SKM-1 (cell line): ENCODE results near the gene EFCAB12.

Source experiments
- DNase-seq: peaks from one replicate; lab custom pipeline; 2025; ENCODE audit not compliant: unreplicated experiment; lab: John Stamatoyannopoulos, UW

The EFCAB12 gene

GRCh38 chr3:129428376-129429079, at the start of gene EFCAB12:
Gene EFCAB12 (minus strand): TSS chr3:129428636. CDS start chr3:129428488, 148 bp downstream.
- no peak for DNase-seq

GRCh38 chr3:129476586-129476985, 48.1 kb upstream of the EFCAB12 start:
- no peak for DNase-seq

- no peak for DNase-seq
These were observed 47.4 kb upstream of the EFCAB12 start for GRCh38 chr3:129475863-129476262.

- DNase-seq = no peak
These were observed 46.8 kb upstream of the EFCAB12 start for GRCh38 chr3:129474984-129475804.

GRCh38 chr3:129473769-129474152, 45.3 kb upstream of the EFCAB12 start:
- no peak for DNase-seq

GRCh38 chr3:129473067-129473768, 44.8 kb upstream of the EFCAB12 start:
- no peak for DNase-seq

- DNase-seq = no peak
These were observed 42.4 kb upstream of the EFCAB12 start for GRCh38 chr3:129470861-129471260.

GRCh38 chr3:129469026-129469425, 40.6 kb upstream of the EFCAB12 start:
- DNase-seq = no peak

- DNase-seq = no peak
These were observed 39.5 kb upstream of the EFCAB12 start for GRCh38 chr3:129467932-129468331.

- no peak for DNase-seq
These were observed 35.3 kb upstream of the EFCAB12 start for GRCh38 chr3:129463716-129464115.

- DNase-seq = no peak
These were observed 34.7 kb upstream of the EFCAB12 start for GRCh38 chr3:129463094-129463493.

- DNase-seq = no peak
These were observed 34.0 kb upstream of the EFCAB12 start for GRCh38 chr3:129462361-129462968.

- no peak for DNase-seq
These were observed 33.2 kb upstream of the EFCAB12 start for GRCh38 chr3:129461461-129462146.

GRCh38 chr3:129461022-129461421, 32.6 kb upstream of the EFCAB12 start:
- DNase-seq = no peak

- DNase-seq = no peak
These were observed 32.1 kb upstream of the EFCAB12 start for GRCh38 chr3:129460572-129460971.

- DNase-seq = no peak
These were observed 31.7 kb upstream of the EFCAB12 start for GRCh38 chr3:129460155-129460554.

GRCh38 chr3:129453732-129454131, 25.3 kb upstream of the EFCAB12 start:
- no peak for DNase-seq

- no peak for DNase-seq
These were observed 21.1 kb upstream of the EFCAB12 start for GRCh38 chr3:129449279-129450115.

GRCh38 chr3:129448186-129448895, 19.9 kb upstream of the EFCAB12 start:
- DNase-seq = no peak
